K562 (cell line): ENCODE results near the gene LRRC26. TPM values are rescaled to one million over a fixed set of nuclear protein-coding genes. Genes with fewer than 3 reads are reported as not detected.

ENCODE experiments used
- HDGF ChIP-seq: fragments of 450-650 bp; IDR thresholded peaks from 2 replicates; pipeline ENCODE4 v1.6.1; 2016
- HNRNPLL ChIP-seq: fragments of 200-400 bp; formaldehyde crosslinking; IDR thresholded peaks from 2 replicates; pipeline ENCODE4 v1.6.1; 2017; ENCODE audit warnings: low read length, low read depth, mild to moderate bottlenecking; ENCODE audit not compliant: poor library complexity, severe bottlenecking
- ILK ChIP-seq: fragments of 450-650 bp; IDR thresholded peaks from 2 replicates; pipeline ENCODE4 v1.6.1; 2016; ENCODE audit warnings: missing genetic modification characterization, low read depth, mild to moderate bottlenecking, missing compliant biosample characterization, moderate library complexity, borderline replicate concordance
- KHSRP ChIP-seq: fragments of 450-650 bp; IDR thresholded peaks from 2 replicates; pipeline ENCODE4 v1.6.1; 2017
- KLF10 ChIP-seq: fragments of 250-450 bp; sonication (Bioruptor Pico); IDR thresholded peaks from 2 replicates; pipeline ENCODE4 v1.6.1; 2021; ENCODE audit warnings: matching md5 sums
- MYNN ChIP-seq, 2 experiments: sonication (generic); formaldehyde crosslinking in 1 of 2; IDR thresholded peaks; 2 replicates each; pipeline versions ENCODE4 v1.5.0 to v1.6.1; 2016 to 2020; ENCODE audit warnings: antibody characterized with exemption in 1 of 2, missing genetic modification reagents in 1 of 2
- NR3C1 ChIP-seq: sonication (generic); formaldehyde crosslinking; IDR thresholded peaks from 2 replicates; pipeline ENCODE4 v1.8.1; 2022; ENCODE audit warnings: missing genetic modification reagents
- POLR3A ChIP-seq: IDR thresholded peaks from 2 replicates; pipeline ENCODE4 v1.6.1; 2011; ENCODE audit warnings: borderline replicate concordance, mild to moderate bottlenecking, moderate library complexity; ENCODE audit not compliant: insufficient read length, insufficient read depth; ENCODE audit errors: extremely low read depth
- SMAD1 ChIP-seq: fragments of 150-350 bp; IDR thresholded peaks from 2 replicates; pipeline ENCODE4 v1.6.1; 2014; ENCODE audit warnings: low read length, low read depth; ENCODE audit not compliant: partially characterized antibody
- ZNF175 ChIP-seq: fragments of 200-800 bp; sonication (Bioruptor generic); IDR thresholded peaks from 2 replicates; pipeline ENCODE4 v1.6.1; 2016; ENCODE audit warnings: low read depth, mild to moderate bottlenecking, missing genetic modification characterization, missing compliant biosample characterization
- ZNF347 ChIP-seq: fragments of 450-650 bp; formaldehyde crosslinking; IDR thresholded peaks from 2 replicates; pipeline ENCODE4 v1.4.0; 2020; ENCODE audit warnings: low read depth, mild to moderate bottlenecking, moderate library complexity
- ZNF830 ChIP-seq: fragments of 250-450 bp; sonication (Bioruptor Pico); IDR thresholded peaks from 2 replicates; pipeline ENCODE4 v1.5.0; 2021; ENCODE audit warnings: mild to moderate bottlenecking
- polyA plus RNA-seq, 8 experiments: library from polyadenylated mRNA; depleted of rRNA in 4 of 8; stranded (reverse) in 5 of 8; unstranded in 3 of 8; fragments of >200 nt; fragmentation: Nextera tagmentation in 2 of 8; fragmentation: Illumina TruSeq in 1 of 8; extraction: Ambion mirVana in 2 of 8; extraction: Trizol in 1 of 8; gene quantifications; 2 replicates each; pipeline versions ENCODE4 v1.2.1 to v1.2.3, GENCODE V29; 2011 to 2014; ENCODE audit warnings: inconsistent platforms in 1 of 8, missing spikeins in 1 of 8
- total RNA-seq, 7 experiments: library from RNA; depleted of rRNA in 6 of 7; stranded (reverse); fragments of >200 nt in 6 of 7; fragmentation: Illumina TruSeq in 2 of 7; extraction: Trizol in 2 of 7; gene quantifications; 2 replicates each; pipeline versions ENCODE4 v1.2.1 to v1.2.3, GENCODE V29; 2011 to 2021; ENCODE audit warnings: low replicate concordance in 1 of 7
- TF ChIP-seq, protein P1 (sequence below): fragments of 450-650 bp; IDR thresholded peaks from one replicate; pipeline ENCODE4 v1.6.1; 2018; ENCODE audit warnings: mild to moderate bottlenecking, moderate library complexity; ENCODE audit not compliant: partially characterized antibody
- TF ChIP-seq, protein P2 (sequence below): fragments of 450-650 bp; IDR thresholded peaks from 2 replicates; pipeline ENCODE4 v1.6.1; 2016; ENCODE audit warnings: mild to moderate bottlenecking, moderate library complexity
- TF ChIP-seq, protein P3 (sequence below): sonication (generic); formaldehyde crosslinking; IDR thresholded peaks from 2 replicates; pipeline ENCODE4 v1.8.0; 2022; ENCODE audit warnings: mild to moderate bottlenecking, missing genetic modification reagents

The LRRC26 gene
- total and polyA plus RNA-seq, 9 of the 15 experiments (the other 6 are each of a cell fraction or from before 2014, with no cell fraction given) = not detected

DNA sequence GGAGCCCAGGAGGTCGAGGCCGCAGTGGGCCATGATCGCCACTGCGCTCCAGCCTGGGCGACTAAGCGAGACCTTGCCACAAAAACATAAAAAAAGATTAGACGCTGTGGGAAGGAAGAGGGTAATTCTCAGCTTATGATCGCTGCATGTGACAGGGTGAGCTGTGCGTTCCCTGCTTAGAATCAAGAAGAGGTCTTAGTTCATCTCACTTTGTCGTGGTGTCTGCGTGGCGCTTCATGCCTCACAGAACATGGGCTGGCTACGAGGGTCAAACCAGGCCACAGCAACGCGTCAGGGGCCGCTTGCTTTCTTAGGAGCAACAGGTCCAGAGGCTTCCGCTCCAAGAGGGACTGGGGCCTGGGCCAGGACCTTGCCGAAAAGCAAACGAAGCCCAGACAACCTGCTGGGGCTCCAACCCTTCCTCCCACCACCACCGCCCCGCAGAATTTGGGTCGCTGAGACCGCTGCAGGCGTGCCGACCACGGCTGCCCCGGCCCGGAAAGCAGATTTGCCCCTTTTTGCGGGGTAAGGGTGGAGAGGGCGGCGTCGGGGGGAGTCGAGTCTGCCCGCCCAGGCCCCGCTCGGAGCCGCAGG lies 40.9 kb downstream of the LRRC26 start (continued):
- TF ChIP-seq, protein P1, sequence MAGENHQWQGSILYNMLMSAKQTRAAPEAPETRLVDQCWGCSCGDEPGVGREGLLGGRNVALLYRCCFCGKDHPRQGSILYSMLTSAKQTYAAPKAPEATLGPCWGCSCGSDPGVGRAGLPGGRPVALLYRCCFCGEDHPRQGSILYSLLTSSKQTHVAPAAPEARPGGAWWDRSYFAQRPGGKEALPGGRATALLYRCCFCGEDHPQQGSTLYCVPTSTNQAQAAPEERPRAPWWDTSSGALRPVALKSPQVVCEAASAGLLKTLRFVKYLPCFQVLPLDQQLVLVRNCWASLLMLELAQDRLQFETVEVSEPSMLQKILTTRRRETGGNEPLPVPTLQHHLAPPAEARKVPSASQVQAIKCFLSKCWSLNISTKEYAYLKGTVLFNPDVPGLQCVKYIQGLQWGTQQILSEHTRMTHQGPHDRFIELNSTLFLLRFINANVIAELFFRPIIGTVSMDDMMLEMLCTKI = no peak
- TF ChIP-seq ZNF175 (CRISPR knock-in tag) (0 out of 2 replicates have a peak, but pooled peaks have one; percentile 13), MYNN (IDR thresholded peaks at IDR 0.05) (no peak), MYNN (CRISPR knock-in tag; IDR thresholded peaks at IDR 0.05) (no peak), POLR3A (no peak), SMAD1 (no peak), HNRNPLL (no peak), NR3C1 (no peak), HDGF (0 out of 2 replicates have a peak, but pooled peaks have one; percentile 39), ZNF830 (CRISPR knock-in tag) (no peak), KHSRP (no peak), KLF10 (CRISPR knock-in tag) (no peak), ILK (tag) (no peak), ZNF347 (no peak)
- TF ChIP-seq, protein P2, sequence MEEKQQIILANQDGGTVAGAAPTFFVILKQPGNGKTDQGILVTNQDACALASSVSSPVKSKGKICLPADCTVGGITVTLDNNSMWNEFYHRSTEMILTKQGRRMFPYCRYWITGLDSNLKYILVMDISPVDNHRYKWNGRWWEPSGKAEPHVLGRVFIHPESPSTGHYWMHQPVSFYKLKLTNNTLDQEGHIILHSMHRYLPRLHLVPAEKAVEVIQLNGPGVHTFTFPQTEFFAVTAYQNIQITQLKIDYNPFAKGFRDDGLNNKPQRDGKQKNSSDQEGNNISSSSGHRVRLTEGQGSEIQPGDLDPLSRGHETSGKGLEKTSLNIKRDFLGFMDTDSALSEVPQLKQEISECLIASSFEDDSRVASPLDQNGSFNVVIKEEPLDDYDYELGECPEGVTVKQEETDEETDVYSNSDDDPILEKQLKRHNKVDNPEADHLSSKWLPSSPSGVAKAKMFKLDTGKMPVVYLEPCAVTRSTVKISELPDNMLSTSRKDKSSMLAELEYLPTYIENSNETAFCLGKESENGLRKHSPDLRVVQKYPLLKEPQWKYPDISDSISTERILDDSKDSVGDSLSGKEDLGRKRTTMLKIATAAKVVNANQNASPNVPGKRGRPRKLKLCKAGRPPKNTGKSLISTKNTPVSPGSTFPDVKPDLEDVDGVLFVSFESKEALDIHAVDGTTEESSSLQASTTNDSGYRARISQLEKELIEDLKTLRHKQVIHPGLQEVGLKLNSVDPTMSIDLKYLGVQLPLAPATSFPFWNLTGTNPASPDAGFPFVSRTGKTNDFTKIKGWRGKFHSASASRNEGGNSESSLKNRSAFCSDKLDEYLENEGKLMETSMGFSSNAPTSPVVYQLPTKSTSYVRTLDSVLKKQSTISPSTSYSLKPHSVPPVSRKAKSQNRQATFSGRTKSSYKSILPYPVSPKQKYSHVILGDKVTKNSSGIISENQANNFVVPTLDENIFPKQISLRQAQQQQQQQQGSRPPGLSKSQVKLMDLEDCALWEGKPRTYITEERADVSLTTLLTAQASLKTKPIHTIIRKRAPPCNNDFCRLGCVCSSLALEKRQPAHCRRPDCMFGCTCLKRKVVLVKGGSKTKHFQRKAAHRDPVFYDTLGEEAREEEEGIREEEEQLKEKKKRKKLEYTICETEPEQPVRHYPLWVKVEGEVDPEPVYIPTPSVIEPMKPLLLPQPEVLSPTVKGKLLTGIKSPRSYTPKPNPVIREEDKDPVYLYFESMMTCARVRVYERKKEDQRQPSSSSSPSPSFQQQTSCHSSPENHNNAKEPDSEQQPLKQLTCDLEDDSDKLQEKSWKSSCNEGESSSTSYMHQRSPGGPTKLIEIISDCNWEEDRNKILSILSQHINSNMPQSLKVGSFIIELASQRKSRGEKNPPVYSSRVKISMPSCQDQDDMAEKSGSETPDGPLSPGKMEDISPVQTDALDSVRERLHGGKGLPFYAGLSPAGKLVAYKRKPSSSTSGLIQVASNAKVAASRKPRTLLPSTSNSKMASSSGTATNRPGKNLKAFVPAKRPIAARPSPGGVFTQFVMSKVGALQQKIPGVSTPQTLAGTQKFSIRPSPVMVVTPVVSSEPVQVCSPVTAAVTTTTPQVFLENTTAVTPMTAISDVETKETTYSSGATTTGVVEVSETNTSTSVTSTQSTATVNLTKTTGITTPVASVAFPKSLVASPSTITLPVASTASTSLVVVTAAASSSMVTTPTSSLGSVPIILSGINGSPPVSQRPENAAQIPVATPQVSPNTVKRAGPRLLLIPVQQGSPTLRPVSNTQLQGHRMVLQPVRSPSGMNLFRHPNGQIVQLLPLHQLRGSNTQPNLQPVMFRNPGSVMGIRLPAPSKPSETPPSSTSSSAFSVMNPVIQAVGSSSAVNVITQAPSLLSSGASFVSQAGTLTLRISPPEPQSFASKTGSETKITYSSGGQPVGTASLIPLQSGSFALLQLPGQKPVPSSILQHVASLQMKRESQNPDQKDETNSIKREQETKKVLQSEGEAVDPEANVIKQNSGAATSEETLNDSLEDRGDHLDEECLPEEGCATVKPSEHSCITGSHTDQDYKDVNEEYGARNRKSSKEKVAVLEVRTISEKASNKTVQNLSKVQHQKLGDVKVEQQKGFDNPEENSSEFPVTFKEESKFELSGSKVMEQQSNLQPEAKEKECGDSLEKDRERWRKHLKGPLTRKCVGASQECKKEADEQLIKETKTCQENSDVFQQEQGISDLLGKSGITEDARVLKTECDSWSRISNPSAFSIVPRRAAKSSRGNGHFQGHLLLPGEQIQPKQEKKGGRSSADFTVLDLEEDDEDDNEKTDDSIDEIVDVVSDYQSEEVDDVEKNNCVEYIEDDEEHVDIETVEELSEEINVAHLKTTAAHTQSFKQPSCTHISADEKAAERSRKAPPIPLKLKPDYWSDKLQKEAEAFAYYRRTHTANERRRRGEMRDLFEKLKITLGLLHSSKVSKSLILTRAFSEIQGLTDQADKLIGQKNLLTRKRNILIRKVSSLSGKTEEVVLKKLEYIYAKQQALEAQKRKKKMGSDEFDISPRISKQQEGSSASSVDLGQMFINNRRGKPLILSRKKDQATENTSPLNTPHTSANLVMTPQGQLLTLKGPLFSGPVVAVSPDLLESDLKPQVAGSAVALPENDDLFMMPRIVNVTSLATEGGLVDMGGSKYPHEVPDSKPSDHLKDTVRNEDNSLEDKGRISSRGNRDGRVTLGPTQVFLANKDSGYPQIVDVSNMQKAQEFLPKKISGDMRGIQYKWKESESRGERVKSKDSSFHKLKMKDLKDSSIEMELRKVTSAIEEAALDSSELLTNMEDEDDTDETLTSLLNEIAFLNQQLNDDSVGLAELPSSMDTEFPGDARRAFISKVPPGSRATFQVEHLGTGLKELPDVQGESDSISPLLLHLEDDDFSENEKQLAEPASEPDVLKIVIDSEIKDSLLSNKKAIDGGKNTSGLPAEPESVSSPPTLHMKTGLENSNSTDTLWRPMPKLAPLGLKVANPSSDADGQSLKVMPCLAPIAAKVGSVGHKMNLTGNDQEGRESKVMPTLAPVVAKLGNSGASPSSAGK = peak; percentile 56
- TF ChIP-seq, protein P3, sequence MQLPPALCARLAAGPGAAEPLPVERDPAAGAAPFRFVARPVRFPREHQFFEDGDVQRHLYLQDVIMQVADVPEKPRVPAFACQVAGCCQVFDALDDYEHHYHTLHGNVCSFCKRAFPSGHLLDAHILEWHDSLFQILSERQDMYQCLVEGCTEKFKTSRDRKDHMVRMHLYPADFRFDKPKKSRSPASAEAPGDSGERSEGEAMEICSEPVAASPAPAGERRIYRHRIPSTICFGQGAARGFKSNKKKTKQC = no peak
